ENCODE data around the gene TADA2B. TPM values are rescaled to one million over a fixed set of nuclear protein-coding genes. Genes with fewer than 3 reads are reported as not detected.

The TADA2B gene
- total and polyA plus RNA-seq, 7 donors, result 13.8 to 22.7 (median 16.6) TPM

- H3K36me3 ChIP-seq, result peaks cover 3 to 98% (median 36%) of the 10 kb centered on the region in 4 donors
- peaks cover 0 to 4% (median 0%) of the 10 kb centered on the region in 4 donors for H3K4me1 ChIP-seq
- no peaks in the 10 kb centered on the region for H3K27me3 ChIP-seq
- H3K9me3 ChIP-seq, result no peaks in the 10 kb centered on the region
- no peak overlapping the region for H3K27ac ChIP-seq
- intact Hi-C loops (cut with DNase I), result no loop called here
- no peak overlapping the region for H3K4me3 ChIP-seq
- no peak for DNase-seq
- TF ChIP-seq EP300 (IDR thresholded peaks at IDR 0.05) (no peak), POLR2AphosphoS5 (IDR thresholded peaks at IDR 0.05) (no peak), CTCF (IDR thresholded peaks at IDR 0.05) (no peak), POLR2A (IDR thresholded peaks at IDR 0.05) (no peak)
- WGBS, 2 donors, result 91 to 92% methylated on average over 5 of the region's 5 CpGs
Observed at GRCh38 chr4:7009564-7009963, 33.6 kb upstream of the TADA2B start.

DNA sequence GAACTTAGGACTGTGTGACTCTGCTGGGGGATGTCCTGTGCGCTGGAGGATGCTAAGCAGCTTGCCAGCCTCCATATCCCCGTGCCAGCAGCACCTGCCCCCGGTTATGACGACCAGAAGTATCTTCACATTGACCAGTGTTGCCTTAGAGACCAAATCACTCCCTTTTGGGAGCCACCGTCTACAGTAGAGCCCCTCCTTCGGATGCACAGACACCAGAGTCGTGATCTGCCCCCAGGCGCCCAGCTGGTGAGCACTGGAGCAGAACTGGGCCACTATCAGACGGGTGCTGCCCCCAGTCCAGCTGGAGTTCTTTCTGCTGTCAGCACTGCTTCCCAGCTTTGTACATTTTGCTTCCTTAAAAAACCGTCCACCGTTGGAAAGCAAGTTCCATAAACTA is 30.0 kb upstream of the TADA2B start:
- intact Hi-C loops (cut with DNase I), result no loop called here
- peaks cover 0 to 4% (median 0%) of the 10 kb centered on the region in 4 donors for H3K4me1 ChIP-seq
- no peaks in the 10 kb centered on the region for H3K27me3 ChIP-seq
- DNase-seq, result no peak
- WGBS, 2 donors, result 83 to 92% methylated on average over 11 of the region's 11 CpGs
- no peak overlapping the region for H3K4me3 ChIP-seq
- peaks cover 7 to 99% (median 45%) of the 10 kb centered on the region in 4 donors for H3K36me3 ChIP-seq
- no peak for TF ChIP-seq POLR2AphosphoS5 (IDR thresholded peaks at IDR 0.05)
- no peak for TF ChIP-seq CTCF (IDR thresholded peaks at IDR 0.05)
- TF ChIP-seq POLR2A (IDR thresholded peaks at IDR 0.05), result no peak
- TF ChIP-seq EP300 (IDR thresholded peaks at IDR 0.05), result no peak
- H3K27ac ChIP-seq, result no peak overlapping the region
- H3K9me3 ChIP-seq, result no peaks in the 10 kb centered on the region

GRCh38 chr4:7014815-7015214 is 28.4 kb upstream of the TADA2B start:
- no peak overlapping the region for H3K27ac ChIP-seq

GRCh38 chr4:7015383-7016035 is 27.7 kb upstream of the TADA2B start:
- WGBS, 2 donors, result 83 to 90% methylated on average over 12 of the region's 12 CpGs
- Histone ChIP-seq H3K36me3 (peaks cover 7 to 90% (median 46%) of the 10 kb centered on the region in 4 donors), H3K9me3 (no peaks in the 10 kb centered on the region), H3K4me1 (no peaks in the 10 kb centered on the region), H3K27ac (no peak overlapping the region), H3K27me3 (no peaks in the 10 kb centered on the region), H3K4me3 (no peak overlapping the region)
- DNase-seq, result no peak
- TF ChIP-seq POLR2AphosphoS5 (IDR thresholded peaks at IDR 0.05) (no peak), POLR2A (IDR thresholded peaks at IDR 0.05) (no peak), CTCF (IDR thresholded peaks at IDR 0.05) (no peak), EP300 (IDR thresholded peaks at IDR 0.05) (no peak)
- intact Hi-C loops (cut with DNase I), result no loop called here

More at GRCh38 chr4:7014815-7015214, 28.4 kb upstream of the TADA2B start:
- H3K4me3 ChIP-seq, result no peak overlapping the region
- intact Hi-C loops (cut with DNase I), result no loop called here
- H3K27me3 ChIP-seq, result no peaks in the 10 kb centered on the region
- peaks cover 7 to 95% (median 46%) of the 10 kb centered on the region in 4 donors for H3K36me3 ChIP-seq
- no peaks in the 10 kb centered on the region for H3K4me1 ChIP-seq
- DNase-seq, result no peak
- 97% methylated on average over 12 of the region's 12 CpGs for WGBS, 2 donors
- TF ChIP-seq POLR2AphosphoS5 (IDR thresholded peaks at IDR 0.05), result no peak
- no peak for TF ChIP-seq POLR2A (IDR thresholded peaks at IDR 0.05)
- TF ChIP-seq CTCF (IDR thresholded peaks at IDR 0.05), result no peak
- no peak for TF ChIP-seq EP300 (IDR thresholded peaks at IDR 0.05)
- no peaks in the 10 kb centered on the region for H3K9me3 ChIP-seq

DNA sequence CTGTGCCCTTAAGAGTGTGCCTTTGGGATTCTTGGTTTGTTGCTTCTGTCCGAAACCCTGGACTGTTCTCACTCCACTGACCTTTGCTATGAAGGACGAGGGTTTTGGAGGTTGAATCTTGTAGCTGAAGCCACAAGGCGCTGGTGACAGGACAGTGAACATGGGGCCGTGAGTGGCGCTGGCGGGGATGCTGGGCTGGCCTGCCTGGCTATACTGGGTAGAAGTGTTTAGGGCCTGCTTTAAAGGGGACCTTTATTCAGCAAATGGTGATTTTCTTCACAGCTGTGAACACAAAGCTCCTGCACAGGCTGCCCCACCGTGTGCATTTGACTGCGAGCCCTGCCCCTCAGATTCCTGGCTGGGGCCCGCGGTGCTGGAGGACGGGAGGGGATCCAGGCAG is 27.1 kb upstream of the TADA2B start:
- Histone ChIP-seq H3K27me3 (no peaks in the 10 kb centered on the region), H3K4me1 (no peaks in the 10 kb centered on the region), H3K36me3 (peaks cover 7 to 90% (median 43%) of the 10 kb centered on the region in 4 donors), H3K27ac (no peak overlapping the region), H3K9me3 (no peaks in the 10 kb centered on the region), H3K4me3 (no peak overlapping the region)
- no peak for TF ChIP-seq EP300 (IDR thresholded peaks at IDR 0.05)
- no peak for TF ChIP-seq POLR2AphosphoS5 (IDR thresholded peaks at IDR 0.05)
- TF ChIP-seq CTCF (IDR thresholded peaks at IDR 0.05), result no peak
- no peak for TF ChIP-seq POLR2A (IDR thresholded peaks at IDR 0.05)
- intact Hi-C loops (cut with DNase I), result no loop called here
- WGBS, 2 donors, result 81 to 85% methylated on average over 11 of the region's 11 CpGs
- DNase-seq, result no peak

All from sigmoid colon (tissue), 7 donors.